Epidermal melanocyte (primary cell): ENCODE data around the gene TMPRSS9.

ENCODE experiments used
- DNase-seq: peaks from one replicate; pipeline ENCODE4 v3.0.0; 2011; ENCODE audit warnings: low spot score; ENCODE audit not compliant: insufficient read length

The TMPRSS9 gene

DNA sequence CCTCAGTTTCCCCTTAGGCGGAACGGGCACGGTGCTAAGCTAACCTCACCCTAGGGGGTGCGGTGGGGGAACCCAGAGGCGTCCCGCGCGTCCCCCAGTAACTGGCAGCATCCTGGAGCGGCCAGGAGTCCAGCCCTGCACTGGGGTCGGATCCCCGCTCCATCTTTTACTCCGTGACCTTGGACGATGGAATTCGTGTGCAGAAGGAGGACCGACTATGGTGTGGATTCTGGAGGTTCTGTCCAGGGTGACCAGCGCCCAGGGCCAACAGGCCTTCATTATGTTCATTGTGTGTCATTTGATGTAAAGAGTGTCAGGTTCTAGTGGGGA lies 31.0 kb upstream of the TMPRSS9 start:
- DNase-seq = no peak

DNA sequence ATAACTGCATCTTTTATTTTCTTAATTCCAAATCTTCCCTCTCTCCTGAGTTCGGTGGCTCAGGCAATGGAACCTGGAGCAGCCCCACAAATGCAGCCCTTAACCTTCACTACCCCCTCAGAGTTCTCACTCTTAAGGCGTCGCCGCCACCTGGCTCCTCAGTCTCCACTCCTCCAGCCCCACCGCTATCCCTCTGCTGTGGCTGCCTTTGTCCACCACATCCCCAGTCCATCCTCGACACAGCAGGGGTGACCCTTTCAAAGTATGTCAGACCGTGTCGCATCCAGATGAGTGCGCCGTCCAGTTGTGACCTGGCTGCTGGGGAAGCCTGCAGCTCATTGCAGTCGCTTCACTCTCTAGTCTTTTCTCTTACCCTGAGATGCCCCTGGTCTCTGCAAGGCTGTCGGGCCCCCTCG lies 30.6 kb upstream of the TMPRSS9 start:
- DNase-seq = no peak

DNA sequence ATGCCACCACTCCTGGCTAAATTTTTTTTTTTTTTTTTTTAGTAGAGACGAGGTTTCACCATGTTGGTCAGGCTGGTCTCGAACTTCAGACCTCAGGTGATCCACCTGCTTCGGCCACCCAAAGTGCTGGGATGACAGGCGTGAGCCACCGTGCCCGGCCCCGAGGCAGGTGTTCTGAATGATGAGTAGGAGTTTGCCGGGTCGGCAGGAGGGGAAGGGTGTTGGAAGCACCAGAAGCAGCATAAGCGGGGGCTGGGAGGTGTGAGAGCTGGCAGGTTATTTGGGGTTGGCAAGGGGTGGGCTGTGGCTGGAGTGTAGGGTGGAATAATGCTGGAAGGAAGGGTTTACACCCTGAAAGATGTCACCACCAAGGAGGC lies 29.8 kb upstream of the TMPRSS9 start:
- no peak for DNase-seq

DNA sequence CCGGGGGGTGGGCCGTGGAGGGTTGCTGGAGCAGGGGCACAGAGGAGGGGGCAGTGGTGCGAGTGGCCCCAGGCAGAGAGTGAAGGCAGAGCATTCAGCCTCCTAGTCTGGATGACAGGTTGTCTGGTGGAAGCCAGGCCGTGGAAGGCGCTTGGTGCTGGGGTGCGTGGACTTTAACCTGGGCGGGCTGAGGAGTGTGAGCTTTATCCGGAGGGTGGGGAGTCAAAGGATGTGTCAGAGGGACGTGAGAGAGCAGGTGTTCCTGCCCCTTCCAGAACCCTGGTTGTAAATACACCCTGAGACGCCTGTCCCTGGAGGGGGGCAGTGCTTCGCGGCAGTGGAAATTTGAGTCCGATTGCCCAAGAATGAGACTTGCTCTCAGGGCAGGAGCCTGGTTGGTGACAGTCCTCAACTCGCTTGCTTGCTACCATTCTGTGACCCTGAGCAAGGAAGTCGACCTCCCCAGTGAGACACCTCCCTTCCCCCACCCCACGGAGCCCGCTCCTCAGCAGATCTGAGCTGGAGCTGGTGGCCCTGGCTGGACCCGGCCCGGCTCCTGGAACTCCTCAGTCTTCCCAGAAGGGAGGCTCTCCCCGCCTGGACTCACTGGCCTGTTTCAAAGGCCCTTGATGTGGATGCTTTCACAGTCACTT lies 29.3 kb upstream of the TMPRSS9 start:
- no peak for DNase-seq

DNA sequence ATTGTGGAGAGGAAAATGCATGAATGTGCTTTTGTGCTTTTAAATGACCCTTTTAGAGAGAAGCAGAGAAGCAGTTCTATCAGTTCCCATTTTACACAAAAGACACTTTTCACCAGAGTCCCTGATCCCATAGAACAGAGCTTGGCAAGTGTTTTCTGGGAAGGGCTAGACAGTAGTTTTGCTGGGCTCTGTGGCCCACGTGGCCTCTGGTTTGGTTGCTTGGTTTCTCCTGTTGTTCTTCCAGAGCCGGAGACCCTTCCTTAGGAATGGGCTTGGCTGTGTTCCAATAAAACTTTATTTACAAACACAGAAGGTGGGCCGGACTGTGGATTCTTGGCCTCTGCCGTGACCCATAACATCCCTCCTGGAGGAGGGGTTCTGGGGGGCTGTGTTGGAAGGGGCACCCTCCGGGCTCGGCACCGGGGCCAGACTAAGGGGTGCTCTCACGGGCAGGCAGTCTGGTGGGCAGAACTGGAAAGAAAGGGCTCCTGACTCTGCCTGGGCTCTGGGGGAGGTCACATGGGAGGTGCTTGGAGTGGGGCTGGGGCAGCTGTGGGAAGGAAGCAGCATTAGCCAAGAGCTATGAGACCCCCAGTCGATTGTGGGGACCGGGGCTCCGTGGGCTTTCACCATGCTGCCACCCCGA lies 28.3 kb upstream of the TMPRSS9 start:
- DNase-seq = peak; percentile 62

DNA sequence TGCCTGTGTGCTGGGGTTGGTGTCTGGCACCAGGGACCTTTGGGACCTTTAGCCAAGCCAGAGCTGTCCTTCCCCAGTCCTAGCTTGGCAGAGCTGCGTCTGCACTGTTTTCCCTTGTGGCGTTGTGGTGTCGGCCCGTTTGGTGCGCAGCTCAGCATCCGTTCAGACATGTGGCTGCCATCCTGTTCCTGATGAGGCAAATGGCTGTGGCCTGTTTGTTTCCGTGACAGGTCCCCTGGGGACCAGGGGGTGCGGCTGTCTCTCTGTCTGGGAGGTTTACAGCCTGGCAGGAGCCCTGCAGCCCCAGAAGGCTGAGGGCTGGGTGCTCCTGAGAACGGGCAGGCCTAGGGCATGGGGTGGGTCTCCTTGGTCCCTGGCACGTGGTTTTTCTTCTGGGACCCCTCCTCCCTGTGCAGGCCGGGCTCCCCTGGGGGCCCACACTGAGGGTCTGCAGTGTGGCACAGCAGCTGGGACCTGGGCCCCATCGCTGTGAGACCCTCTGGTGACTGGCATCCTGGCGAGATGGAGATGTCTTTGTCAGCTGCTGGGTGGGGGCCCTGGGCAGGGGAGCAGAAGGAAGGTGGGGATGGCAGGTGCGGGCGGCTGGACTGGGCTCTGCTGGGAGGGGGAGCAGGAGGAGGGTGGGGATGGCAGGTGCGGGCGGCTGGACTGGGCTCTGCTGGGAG lies 27.6 kb upstream of the TMPRSS9 start:
- no peak for DNase-seq

DNA sequence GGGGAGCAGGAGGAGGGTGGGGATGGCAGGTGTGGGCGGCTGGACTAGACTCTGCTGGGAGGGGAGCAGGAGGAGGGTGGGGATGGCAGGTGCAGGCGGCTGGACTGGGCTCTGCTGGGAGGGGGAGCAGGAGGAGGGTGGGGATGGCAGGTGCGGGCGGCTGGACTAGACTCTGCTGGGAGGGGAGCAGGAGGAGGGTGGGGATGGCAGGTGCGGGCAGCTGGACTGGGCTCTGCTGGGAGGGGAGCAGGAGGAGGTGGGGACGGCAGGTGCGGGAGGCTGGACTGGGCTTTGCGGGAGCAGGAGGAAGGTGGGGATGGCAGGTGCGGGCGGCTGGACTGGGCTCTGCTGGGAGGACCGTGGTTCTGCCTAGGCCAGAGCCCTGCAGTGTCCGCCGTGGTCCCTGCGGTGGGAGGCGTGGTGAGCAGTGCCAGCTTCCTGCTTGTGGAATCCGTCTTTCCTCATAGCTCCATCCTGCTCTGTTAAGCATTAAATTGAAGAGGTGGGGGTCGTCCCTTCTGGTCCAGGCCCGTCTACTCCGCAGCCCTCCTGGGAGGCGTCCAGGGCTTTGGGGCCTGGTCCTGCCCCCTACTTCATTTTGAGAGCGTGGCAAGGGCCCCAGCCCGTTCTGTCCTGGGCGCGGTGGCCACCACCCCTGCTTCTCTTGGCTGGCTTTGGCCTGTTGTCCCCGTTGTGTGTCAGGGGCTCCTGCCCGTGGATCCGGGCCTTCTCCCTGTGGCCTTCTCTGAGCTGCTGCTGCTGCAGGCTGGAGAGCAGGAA lies 26.8 kb upstream of the TMPRSS9 start:
- no peak for DNase-seq

DNA sequence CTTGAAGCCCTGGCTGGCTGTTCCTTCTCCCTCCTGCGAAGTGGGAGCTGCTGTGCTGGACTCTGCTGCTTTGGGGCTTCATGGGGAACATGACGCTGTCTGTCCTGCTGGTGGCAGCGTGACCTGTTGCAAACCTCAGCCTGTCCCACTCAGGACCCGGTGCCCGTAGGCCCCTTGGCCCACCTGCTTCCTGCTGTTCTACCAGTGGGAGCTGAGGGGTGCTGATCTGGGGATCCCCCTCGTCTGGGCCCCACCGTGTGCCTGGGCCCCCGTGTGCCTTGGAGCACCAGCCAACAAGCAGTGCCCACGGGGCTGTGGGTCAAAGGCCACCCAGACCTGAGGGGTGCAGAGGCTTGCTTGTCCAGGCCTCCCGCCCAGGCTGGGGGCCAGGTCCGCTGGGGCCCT lies 26.3 kb upstream of the TMPRSS9 start:
- no peak for DNase-seq

DNA sequence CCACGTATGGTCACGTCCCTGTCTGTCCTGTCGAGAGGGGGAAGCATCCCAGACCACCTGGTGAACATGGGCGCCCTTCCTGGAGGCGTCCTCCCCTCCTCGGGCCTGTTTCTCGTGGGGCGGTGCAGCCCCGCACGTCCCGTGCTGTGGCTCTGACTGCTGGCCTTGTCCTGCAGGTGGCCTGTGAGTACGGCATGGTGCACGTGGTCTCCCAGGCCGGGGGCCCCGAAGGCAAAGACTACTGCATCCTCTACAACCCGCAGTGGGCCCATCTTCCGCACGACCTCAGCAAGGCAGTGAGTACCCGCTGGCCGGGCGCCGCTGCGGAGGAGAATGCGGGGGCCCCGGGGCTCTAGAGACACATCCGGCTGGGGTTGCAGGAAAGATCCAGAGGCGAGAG lies 25.6 kb upstream of the TMPRSS9 start:
- DNase-seq = no peak

DNA sequence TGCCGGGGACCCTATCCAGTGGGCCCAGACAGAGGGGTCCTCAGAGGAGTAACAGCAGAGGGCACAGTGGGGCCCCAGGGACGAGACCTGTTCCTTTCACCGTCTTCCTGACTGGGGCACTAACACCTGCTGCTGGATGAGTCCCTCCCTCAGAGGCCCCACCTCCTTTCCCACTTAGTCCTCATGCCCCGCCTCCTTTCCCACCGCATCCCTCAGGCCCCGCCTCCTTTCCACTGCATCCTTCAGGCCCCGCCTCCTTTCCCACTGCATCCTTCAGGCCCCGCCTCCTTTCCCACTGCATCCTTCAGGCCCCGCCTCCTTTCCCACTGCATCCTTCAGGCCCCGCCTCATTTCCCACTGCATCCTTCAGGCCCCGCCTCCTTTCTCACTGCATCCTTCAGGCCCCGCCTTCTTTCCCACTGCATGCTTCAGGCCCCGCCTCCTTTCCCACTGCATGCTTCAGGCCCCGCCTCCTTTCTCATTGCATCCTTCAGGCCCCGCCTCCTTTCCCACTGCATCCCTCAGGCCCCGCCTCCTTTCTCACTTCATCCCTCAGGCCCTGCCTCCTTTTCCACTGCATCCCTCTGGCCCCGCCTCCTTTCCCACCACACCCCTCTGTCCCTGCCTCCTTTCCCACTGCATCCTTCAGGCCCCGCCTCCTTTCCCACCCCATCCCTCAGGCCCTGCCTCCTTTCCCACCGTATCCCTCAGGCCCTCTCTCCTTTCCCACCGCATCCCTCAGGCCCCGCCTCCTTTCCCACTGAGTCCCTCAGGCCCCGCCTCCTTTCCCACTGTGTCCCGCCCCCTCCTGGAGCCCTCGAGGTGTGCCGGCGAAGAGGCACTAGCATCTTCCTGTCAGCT lies 24.8 kb upstream of the TMPRSS9 start:
- no peak for DNase-seq

DNA sequence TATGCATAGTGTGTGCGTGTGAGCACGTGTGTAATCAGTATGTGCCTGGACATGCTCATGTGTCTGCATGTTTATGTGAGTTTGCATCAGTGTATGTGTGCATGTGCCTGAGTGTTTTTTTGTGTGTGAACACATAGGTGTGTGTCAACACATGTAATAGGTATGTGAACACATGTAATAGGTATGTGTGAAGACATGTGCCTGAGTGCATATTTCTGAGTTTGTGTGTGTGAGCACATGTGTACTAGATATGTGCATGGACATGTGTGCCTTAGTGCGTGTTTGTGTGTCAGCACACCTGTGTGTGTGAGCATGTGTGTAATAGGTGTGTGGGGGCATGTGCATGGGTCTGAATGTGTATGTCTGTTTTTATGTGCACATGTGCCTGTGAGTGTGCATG lies 24.2 kb upstream of the TMPRSS9 start:
- no peak for DNase-seq

DNA sequence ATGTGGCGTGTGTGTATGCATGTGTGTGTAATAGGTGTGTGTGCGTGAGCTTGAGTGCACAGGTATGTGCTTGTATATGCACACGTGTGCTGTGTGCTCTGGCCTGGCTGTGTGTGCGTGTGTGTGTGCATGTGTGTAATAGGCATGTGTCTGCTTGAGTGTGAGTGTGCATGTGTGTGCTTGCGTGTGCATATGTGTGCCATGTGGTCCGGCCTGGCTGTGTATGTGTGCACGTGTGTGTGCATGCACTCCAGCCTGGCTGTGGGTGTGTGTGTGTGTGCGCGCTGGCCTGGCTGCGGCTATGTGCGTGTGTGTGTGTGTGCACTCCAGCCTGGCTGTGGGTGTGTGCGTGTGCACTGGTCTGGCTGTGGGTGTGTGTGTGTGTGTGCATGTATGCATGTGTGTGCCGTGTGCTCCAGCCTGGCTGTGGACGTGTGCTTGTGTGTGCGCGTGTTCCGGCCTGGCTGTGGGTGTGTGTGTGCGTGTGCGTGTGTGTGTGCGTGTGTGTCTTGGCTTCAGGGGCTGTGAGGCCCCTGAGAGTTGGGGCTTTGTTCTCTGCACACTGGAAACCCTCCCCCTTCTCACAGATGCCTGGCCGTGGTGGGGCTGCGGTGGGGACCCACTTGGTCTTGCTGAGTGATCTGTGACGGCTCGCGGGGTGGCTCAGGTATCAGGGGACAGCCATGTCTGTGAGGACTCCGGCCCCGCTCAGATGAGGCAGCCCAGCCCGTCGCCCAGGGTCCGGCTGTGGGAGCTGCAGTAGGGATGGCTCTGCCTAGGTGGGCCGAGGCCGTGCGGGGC lies 23.3 kb upstream of the TMPRSS9 start:
- DNase-seq = no peak

DNA sequence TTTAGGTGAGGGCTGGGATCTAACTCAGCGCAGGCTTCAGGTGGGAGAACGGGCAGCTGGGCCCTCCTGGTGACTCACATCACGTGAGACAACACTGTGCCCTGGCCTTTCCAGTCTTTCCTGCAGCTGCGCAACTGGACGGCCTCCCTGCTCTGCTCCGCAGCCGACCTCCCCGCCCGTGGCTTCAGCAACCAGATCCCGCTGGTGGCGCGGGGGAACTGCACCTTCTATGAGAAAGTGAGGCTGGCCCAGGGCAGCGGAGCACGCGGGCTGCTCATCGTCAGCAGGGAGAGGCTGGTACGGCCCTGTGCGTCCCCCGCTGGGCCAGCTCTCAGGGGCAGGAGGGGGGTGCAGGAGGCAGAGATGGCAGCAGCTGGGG lies 22.7 kb upstream of the TMPRSS9 start:
- DNase-seq = no peak

DNA sequence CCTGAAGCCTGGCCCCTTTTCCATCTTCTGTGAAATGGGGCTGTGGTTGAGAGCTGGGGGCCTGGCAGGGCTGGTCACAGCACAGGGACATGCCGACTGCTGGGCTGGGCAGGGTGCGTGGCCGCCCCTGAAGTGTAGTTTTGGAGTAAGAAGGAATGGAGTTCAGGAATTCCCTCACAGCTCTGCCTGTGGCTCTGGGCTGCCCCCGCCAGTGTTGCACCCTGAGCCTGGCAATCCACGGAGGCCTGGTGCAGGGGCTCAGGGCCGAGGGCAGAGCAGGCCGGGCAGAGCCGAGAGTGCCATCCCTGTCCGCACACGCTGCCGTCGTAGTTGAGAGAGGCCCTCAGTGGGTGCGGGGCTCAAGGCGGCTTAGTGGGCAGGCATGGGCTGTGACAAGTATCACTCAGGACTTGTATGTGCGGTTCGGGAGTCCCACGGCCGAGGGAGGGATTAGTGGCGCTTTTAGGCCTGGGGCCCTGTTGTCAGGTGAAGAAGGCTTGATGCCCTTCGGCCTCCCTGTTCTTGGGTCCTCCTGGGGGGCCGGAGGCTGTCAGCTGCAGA lies 21.9 kb upstream of the TMPRSS9 start:
- no peak for DNase-seq

DNA sequence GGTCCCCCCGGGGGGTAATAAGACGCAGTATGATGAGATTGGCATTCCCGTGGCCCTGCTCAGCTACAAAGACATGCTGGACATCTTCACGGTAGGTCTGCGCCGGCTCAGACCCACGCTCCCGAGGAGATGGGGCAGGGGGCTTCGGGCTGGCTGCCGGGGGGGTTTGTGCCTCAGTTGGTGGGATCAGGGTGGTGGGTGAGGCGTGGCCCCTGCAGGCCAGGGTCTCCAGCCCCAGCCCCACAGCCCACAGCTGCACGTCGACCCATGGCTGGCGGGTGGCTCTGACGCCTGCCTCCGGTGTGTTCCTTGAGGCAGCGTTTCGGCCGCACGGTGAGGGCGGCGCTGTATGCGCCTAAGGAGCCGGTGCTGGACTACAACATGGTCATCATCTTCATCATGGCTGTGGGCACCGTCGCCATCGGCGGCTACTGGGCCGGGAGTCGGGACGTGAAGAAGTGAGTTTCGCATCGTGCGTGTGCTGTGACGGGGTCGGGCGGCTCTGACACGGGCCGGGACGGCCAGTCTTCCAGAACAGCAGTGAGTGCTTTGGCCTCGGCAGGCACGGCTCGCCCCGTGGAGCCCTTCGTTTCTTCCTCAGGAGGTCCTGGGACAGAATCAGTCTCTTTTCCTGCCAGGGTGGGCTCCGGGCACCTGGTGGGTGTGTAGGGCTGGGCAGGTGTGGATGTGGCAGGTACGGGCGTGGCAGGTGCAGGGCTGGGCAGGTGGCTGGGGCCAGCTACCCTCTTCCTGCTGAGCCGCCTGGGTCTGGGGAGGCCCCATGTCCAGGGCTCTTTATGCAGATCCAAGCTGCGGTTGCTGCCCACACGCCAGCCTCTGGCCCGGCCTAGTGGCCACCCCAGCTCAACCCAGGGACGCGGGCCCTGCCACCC lies 21.1 kb upstream of the TMPRSS9 start:
- no peak for DNase-seq

DNA sequence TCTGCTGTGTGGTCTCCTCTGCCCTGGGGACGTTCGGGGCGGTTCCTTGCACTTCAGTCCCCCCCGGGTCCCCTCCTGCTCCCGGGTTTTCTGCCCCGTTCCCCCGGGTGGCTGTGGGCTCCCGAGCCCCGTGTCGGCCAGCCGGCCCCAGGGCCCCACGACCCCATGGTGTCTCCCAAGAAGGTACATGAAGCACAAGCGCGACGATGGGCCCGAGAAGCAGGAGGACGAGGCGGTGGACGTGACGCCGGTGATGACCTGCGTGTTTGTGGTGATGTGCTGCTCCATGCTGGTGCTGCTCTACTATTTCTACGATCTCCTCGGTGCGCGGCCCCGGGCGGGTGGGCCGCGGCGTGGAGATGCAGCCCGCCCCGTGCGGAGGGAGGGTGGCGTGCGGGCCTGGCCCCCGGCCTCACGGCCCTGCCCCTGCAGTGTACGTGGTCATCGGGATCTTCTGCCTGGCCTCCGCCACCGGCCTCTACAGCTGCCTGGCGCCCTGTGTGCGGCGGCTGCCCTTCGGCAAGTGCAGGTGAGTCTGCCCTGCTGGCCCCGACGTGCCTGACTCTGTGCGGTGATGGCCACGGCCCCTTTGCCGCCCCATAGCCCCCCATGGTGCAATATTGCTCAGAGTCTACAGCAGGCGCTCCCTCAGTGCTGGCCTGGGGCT lies 20.3 kb upstream of the TMPRSS9 start:
- no peak for DNase-seq

DNA sequence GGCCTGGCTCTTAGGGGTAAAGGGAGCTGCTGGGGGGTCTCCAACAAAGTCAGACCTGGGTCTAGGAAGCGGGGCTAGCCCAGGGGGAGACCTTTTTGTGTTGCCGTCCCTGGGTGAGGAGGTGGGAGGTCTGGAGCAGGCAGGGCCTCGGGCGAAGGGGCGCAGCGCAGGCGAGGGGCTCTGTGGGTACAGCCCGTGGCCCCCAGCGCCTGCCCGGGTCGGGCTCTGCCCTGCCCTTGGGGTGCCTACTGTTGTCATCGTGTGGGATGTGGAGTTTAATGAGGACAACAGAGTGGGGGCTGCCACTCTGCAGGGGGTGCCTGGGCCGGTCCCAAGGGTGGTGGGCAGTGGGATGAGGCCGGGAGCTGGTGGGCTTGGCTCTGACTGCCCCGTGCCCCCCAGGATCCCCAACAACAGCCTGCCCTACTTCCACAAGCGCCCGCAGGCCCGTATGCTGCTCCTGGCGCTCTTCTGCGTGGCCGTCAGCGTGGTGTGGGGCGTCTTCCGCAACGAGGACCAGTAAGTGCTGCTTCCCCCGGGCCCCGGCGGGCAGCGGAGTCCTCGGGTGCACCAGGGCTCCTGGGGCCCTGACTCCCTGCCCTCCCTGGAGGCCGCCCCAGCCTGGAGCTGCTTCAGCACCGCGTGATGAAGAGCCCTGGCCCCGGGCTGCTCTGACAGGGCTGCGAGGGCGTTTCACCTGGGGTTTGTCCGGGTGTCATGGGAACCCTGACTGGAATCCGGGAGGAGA lies 19.4 kb upstream of the TMPRSS9 start:
- DNase-seq = no peak

DNA sequence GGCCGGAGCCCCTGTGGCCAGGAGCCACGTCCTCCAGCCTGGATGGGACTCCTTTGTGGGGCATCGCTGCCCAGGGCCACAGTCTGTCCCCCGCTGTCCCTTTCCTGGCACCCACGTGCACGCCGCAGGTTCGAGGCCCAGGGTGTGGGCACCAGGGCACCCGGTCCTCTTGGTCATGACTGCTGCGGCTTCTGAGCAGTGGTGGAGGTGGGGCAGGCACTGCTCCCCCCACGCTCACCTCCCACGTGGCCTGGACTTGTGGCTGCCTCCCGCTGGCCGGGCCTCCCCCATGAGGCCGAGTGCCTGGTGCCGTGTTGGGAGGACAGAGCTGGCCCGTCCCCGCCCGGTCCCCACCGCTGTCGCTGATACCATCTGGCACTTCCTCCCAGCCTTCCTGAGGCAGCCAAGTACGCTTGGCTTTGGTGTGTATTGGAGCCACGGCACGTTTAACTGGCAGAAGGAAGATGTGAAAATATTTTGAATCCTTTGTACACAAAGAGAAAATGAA lies 18.8 kb upstream of the TMPRSS9 start:
- no peak for DNase-seq
